Activated naive CD8-positive, alpha-beta T cell treated with anti-CD3 and anti-CD28 coated beads, Interleukin-2, amount 50 U/mL, for 16 hours (primary cell): Measurements from ENCODE around the gene RBM19.

Experiments
- DNase-seq: peaks from one replicate; pipeline ENCODE4 v3.0.0-alpha.2; 2020; ENCODE audit warnings: low read depth, low spot score

The RBM19 gene

GRCh38 chr12:113803759-113804140 lies 162.4 kb downstream of the RBM19 start:
- DNase-seq: no peak

- DNase-seq: no peak
Observed at GRCh38 chr12:113802966-113803758, 163.0 kb downstream of the RBM19 start.

- no peak for DNase-seq
Observed at GRCh38 chr12:113802000-113802749, 163.9 kb downstream of the RBM19 start.

GRCh38 chr12:113800201-113800600 lies 165.9 kb downstream of the RBM19 start:
- DNase-seq: no peak

DNA sequence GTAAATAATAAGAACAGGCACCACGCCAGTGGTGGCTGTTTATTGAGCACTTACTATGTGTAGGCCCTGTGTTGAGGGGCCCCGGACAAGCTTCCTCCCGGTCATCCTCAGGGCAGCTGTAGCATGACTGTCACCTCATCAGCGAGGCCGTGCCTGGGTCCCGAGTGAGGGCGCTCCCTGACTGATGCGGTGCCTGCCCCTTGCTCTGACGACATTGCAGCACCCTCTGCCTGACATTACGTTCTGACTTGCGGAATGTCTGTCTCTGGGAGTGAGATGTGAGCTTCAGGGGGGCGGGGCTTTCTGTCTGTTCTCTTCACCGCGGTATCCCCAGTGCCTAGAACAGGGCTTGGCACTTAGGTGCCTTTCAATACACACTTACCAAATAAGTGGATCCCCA lies 167.6 kb downstream of the RBM19 start:
- no peak for DNase-seq

- DNase-seq: no peak
Observed at GRCh38 chr12:113797535-113797868, 168.6 kb downstream of the RBM19 start.

DNA sequence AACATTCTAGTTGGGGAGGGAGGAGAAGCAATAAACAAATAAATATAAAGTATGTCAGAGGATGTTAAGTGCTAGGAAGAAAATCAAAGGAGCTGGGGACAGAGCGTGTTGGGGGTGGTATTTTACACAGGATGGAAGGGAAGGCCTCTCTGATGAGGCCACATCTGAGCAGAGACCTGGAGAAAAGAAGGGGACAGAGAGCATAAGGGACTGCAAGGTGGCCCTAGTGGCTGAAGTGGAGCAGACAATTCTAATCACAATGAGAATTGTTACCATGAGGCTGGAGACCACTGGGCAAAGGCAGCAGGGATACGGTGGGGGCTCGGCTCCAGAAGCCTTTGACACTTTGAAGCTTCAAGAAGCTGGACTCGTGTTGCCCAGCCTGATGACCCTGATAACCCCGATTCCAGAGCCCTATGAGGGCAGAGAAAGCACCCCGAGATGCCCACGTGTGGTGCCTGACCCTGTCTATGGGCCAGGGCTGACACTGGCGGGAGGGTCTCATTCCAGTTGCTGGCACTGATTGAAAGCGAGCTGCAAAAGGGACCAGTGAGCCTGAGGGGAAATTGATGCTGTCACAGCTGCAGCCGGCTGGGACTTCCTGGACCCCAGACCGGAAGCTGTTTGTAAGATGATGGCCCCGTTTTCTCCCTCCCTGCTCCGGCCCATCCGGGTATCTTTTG lies 169.1 kb downstream of the RBM19 start:
- DNase-seq: no peak

DNA sequence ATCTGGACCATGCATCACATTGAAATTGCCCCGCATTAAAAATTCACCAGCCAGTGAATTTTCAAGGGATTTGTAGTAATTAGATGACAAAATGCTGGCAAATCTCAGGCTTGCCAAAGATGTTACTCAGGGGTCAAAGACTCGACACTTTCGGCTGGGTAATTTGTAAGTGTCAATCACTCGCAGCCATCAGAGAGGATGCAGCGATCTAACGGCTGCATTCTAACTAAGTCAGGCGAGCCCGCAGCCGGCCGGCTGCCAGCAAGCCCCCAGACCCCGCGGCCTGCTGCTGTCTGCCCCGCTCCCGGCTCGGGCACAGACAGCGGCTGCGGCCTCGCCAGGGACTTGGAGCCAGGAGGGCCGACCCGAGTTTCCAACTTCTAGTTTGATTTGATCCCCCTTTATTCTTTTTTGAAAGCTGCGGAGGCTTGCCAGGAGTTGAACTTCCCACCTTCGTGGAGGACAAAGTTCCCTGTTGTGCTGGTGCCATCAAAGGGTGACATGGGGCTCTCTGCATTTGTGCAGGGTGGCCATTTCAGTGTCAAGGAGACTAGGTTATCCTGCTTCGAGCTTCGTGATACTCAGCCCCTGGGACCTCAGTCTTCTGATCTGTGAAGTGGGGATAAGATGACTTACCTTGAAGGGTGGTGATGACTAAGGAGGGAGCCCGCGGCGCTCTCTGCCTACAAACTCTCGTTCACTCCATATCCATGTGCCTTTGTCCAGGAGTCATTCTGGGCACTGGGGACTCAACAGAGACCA lies 169.9 kb downstream of the RBM19 start:
- DNase-seq: no peak

- no peak for DNase-seq
Observed at GRCh38 chr12:113795445-113795844, 170.7 kb downstream of the RBM19 start.

GRCh38 chr12:113794774-113795173 lies 171.4 kb downstream of the RBM19 start:
- DNase-seq: no peak

GRCh38 chr12:113793250-113793649 lies 172.9 kb downstream of the RBM19 start:
- DNase-seq: no peak

GRCh38 chr12:113792450-113792849 lies 173.7 kb downstream of the RBM19 start:
- DNase-seq: no peak

- DNase-seq: no peak
Observed at GRCh38 chr12:113788020-113788856, 177.9 kb downstream of the RBM19 start.

GRCh38 chr12:113786107-113786506 lies 180.0 kb downstream of the RBM19 start:
- no peak for DNase-seq

DNA sequence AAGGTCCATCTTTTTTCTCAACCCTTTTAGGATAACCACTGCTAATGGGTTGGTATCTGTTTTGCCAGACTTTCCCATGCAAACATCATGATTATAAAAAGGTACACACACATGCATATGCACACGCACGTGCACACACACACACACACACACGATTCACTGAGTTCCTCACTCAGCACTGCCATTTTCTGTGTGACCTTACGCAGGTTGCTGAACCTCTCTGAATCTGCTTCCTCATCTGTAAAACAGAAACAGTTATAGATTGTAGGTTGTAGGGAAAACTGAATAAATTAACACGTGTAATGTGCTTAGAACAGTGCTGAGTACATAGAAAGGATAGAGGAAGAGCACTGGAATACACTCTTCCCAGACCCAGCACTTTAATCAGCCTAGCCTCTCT lies 182.3 kb downstream of the RBM19 start:
- no peak for DNase-seq

GRCh38 chr12:113782873-113783272 lies 183.3 kb downstream of the RBM19 start:
- no peak for DNase-seq

GRCh38 chr12:113781415-113782198 lies 184.5 kb downstream of the RBM19 start:
- DNase-seq: no peak

DNA sequence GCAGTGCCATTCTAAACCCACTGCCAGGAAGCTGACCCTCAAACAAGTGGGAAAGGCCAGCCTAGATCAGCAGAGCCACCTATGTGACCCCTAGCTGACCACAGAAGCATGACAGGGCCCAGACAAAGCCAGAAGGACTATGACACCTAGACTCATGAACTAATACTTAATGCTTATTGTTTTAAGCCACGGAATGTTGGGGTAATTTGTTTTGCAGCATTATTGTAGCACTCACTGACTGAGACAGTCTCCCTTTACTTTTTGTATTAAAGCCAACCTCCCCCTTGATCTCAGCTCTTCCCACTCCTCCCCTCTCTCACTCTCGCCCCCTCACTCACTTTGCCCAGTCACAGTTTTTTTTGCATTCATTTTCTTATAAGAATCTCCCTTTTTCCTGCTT lies 186.4 kb downstream of the RBM19 start:
- no peak for DNase-seq

GRCh38 chr12:113778432-113779132 lies 187.5 kb downstream of the RBM19 start:
- no peak for DNase-seq

GRCh38 chr12:113777751-113778150 lies 188.4 kb downstream of the RBM19 start:
- DNase-seq: no peak
